Keratinocyte (primary cell): ENCODE results near the gene ZNF264. TPM values are rescaled to one million over a fixed set of nuclear protein-coding genes. Genes with fewer than 3 reads are reported as not detected.

Experiments used
- DNase-seq: peaks from one replicate; pipeline ENCODE4 v3.0.0-alpha.2; 2011; ENCODE audit warnings: low read depth, missing footprints, low spot score
- FAIRE-seq: peaks from 2 replicates; lab custom pipeline; 2011; peaks lifted over from hg19 to GRCh38; lab: Jason Lieb, UNC
- H2AFZ ChIP-seq: 2 replicates; pipeline ENCODE4 v1.6.0; 2012; ENCODE audit warnings: low read length, control low read depth, inconsistent platforms; ENCODE audit not compliant: control insufficient read depth
- H3K27ac ChIP-seq: 2 replicates; pipeline ENCODE4 v1.5.1; 2011; ENCODE audit warnings: low read length; ENCODE audit not compliant: control insufficient read depth, insufficient read depth
- H3K27me3 ChIP-seq: 3 replicates; pipeline ENCODE4 v1.6.0; 2011; ENCODE audit warnings: low read length; ENCODE audit not compliant: control insufficient read depth, insufficient read depth; ENCODE audit errors: extremely low read depth
- H3K36me3 ChIP-seq, 2 experiments: 2 replicates in 1 of 2; 3 replicates in 1 of 2; pipeline ENCODE4 v1.5.1; 2011; ENCODE audit warnings: low read length in 2 of 2, mild to moderate bottlenecking in 1 of 2; ENCODE audit not compliant: control insufficient read depth in 2 of 2, insufficient read depth in 2 of 2; ENCODE audit errors: extremely low read depth in 1 of 2
- H3K4me1 ChIP-seq: 3 replicates; pipeline ENCODE4 v1.5.1; 2011; ENCODE audit warnings: low read length; ENCODE audit not compliant: control insufficient read depth, insufficient read depth; ENCODE audit errors: extremely low read depth
- H3K4me2 ChIP-seq: 3 replicates; pipeline ENCODE4 v1.6.0; 2011; ENCODE audit warnings: low read depth, low read length; ENCODE audit not compliant: control insufficient read depth, insufficient read depth; ENCODE audit errors: extremely low read depth
- H3K4me3 ChIP-seq, 3 experiments: fragments of 200-600 bp in 1 of 3; sonication (generic) in 1 of 3; 2 replicates in 2 of 3; 3 replicates in 1 of 3; pipeline ENCODE4 v1.5.1; 2011 to 2016; ENCODE audit warnings: low read length in 3 of 3, mild to moderate bottlenecking in 3 of 3, control low read depth in 2 of 3, inconsistent platforms in 1 of 3, low read depth in 1 of 3, mixed read lengths in 1 of 3, mixed run types in 1 of 3, moderate library complexity in 1 of 3; ENCODE audit not compliant: control insufficient read depth in 2 of 3, insufficient read depth in 2 of 3; ENCODE audit errors: extremely low read depth in 1 of 3
- H3K79me2 ChIP-seq: 2 replicates; pipeline ENCODE4 v1.6.0; 2012; ENCODE audit warnings: low read length; ENCODE audit not compliant: control insufficient read depth, insufficient read depth
- H3K9ac ChIP-seq: 3 replicates; pipeline ENCODE4 v1.6.0; 2011; ENCODE audit warnings: low read length; ENCODE audit not compliant: control insufficient read depth, insufficient read depth; ENCODE audit errors: extremely low read depth
- H3K9me1 ChIP-seq: 3 replicates; pipeline ENCODE4 v1.6.0; 2011; ENCODE audit warnings: low read length; ENCODE audit not compliant: control insufficient read depth, insufficient read depth; ENCODE audit errors: extremely low read depth
- H3K9me3 ChIP-seq: 2 replicates; pipeline ENCODE4 v1.5.1; 2012; ENCODE audit warnings: low read depth, low read length; ENCODE audit not compliant: control insufficient read depth
- H4K20me1 ChIP-seq: 3 replicates; pipeline ENCODE4 v1.6.0; 2011; ENCODE audit warnings: low read length; ENCODE audit not compliant: control insufficient read depth, insufficient read depth; ENCODE audit errors: extremely low read depth
- CTCF ChIP-seq, 3 experiments: IDR thresholded peaks in 1 of 3; conservative IDR thresholded peaks in 1 of 3; optimal IDR thresholded peaks in 1 of 3; 2 replicates in 2 of 3; 3 replicates in 1 of 3; pipeline versions ENCODE3 to v1.5.1; 2011; ENCODE audit warnings: low read length in 3 of 3, mild to moderate bottlenecking in 3 of 3, moderate library complexity in 2 of 3, control low read depth in 1 of 3, inconsistent platforms in 1 of 3; ENCODE audit not compliant: insufficient read depth in 2 of 3; ENCODE audit errors: extremely low read depth in 1 of 3
- EZH2 ChIP-seq: IDR thresholded peaks from one replicate; pipeline ENCODE4 v1.6.1; 2012; ENCODE audit warnings: inconsistent platforms, mild to moderate bottlenecking, low read length, moderate library complexity
- dilution Hi-C: fragments of 300-500 bp; cut with MboI; formaldehyde crosslinking; loops from one replicate; pipeline ENCODE4 v1.7.0; 2020; ENCODE audit warnings: low sequenced_read_pairs; ENCODE audit not compliant: extremely low pct_ligation_motif_present
- polyA plus RNA-seq, 5 experiments: library from polyadenylated mRNA; depleted of rRNA in 3 of 5; stranded (reverse) in 3 of 5; stranded (forward) in 1 of 5; unstranded in 1 of 5; fragments of >200 nt; gene quantifications; 1 replicate in 1 of 5; 2 replicates in 3 of 5; 3 replicates in 1 of 5; pipeline versions ENCODE4 v1.2.1 to v1.2.3, GENCODE V29; 2011 to 2012; ENCODE audit warnings: missing spikeins in 2 of 5, low read depth in 1 of 5, low replicate concordance in 1 of 5

The ZNF264 gene
- polyA plus RNA-seq, 1 donor (not counting 4 experiments of a cell fraction or from before 2014, with no cell fraction given) = 7.4 TPM

DNA sequence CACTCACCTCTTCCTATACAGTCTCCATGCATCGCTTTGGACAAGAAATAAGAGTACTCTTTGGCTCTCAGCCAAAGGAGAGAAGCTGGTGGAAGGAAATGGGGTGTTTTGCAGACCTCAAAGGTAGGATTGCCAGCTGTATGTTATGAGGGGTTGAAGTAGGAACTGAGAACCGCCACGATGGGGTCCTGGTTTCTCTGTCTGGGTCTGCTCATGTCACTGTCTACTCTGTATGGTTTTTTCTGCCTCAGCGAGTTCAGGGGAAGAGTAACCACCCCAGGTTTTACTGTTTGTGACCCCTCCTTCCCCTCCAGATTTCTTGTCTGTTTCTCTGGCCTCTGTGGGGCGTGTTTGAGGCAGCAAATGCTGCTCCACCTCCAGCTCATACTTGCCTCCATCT lies 53.2 kb downstream of the ZNF264 start:
- no peak overlapping the region for H3K4me2 ChIP-seq
- TF ChIP-seq CTCF (optimal IDR thresholded peaks at IDR 0.05 in 1 of 3, IDR thresholded peaks at IDR 0.05 in 1 of 3, conservative IDR thresholded peaks at IDR 0.05 in 1 of 3; ENCODE audit: extremely low read depth in 1 of 3, insufficient read depth in 2 of 3, low read length in 3 of 3) = no peak
- no peak for TF ChIP-seq EZH2
- H3K9me3 ChIP-seq = no peaks in the 10 kb centered on the region
- H3K4me1 ChIP-seq = peaks cover 10% of the 10 kb centered on the region
- no peaks in the 10 kb centered on the region for H3K27me3 ChIP-seq
- H3K36me3 ChIP-seq = peaks cover 19 to 22% of the 10 kb centered on the region in 2 experiments
- no peak overlapping the region for H2AFZ ChIP-seq
- FAIRE-seq = no peak
- no peaks in the 10 kb centered on the region for H4K20me1 ChIP-seq
- no peak overlapping the region for H3K27ac ChIP-seq
- dilution Hi-C loops = no loop called here
- H3K79me2 ChIP-seq = peaks cover 34% of the 10 kb centered on the region
- DNase-seq = no peak
- H3K9me1 ChIP-seq = no peaks in the 10 kb centered on the region
- no peak overlapping the region for H3K9ac ChIP-seq
- H3K4me3 ChIP-seq = no peak overlapping the region

DNA sequence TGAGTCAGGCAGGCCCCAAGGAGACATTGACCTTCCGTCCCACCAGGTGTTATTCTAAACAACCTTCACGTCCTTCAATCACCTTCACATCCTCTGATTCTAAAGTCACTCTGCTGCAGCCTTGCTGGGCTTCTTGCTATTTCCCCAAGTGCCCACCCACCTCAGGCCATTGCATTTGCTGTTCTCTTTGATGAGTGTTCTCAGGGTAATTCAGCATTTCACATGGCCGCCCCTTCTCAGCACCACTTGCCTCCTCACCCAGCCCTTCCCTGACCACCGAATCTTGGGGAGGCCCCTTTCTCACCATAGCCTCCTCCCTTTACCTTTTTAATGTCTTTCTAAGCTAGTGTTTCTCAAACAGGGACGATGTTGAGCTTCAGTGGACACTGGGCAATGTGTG lies 53.8 kb downstream of the ZNF264 start:
- peaks cover 19 to 22% of the 10 kb centered on the region in 2 experiments for H3K36me3 ChIP-seq
- H3K9me3 ChIP-seq = no peaks in the 10 kb centered on the region
- no peaks in the 10 kb centered on the region for H4K20me1 ChIP-seq
- H3K27me3 ChIP-seq = no peaks in the 10 kb centered on the region
- TF ChIP-seq EZH2 = no peak
- no peak for TF ChIP-seq CTCF (optimal IDR thresholded peaks at IDR 0.05 in 1 of 3, IDR thresholded peaks at IDR 0.05 in 1 of 3, conservative IDR thresholded peaks at IDR 0.05 in 1 of 3; ENCODE audit: extremely low read depth in 1 of 3, insufficient read depth in 2 of 3, low read length in 3 of 3)
- no peak overlapping the region for H2AFZ ChIP-seq
- no peak overlapping the region for H3K27ac ChIP-seq
- H3K4me3 ChIP-seq = no peak overlapping the region
- H3K9ac ChIP-seq = no peak overlapping the region
- H3K9me1 ChIP-seq = no peaks in the 10 kb centered on the region
- DNase-seq (no peak), FAIRE-seq (no peak)
- H3K4me2 ChIP-seq = no peak overlapping the region
- peaks cover 34% of the 10 kb centered on the region for H3K79me2 ChIP-seq
- dilution Hi-C loops = no loop called here
- H3K4me1 ChIP-seq = peaks cover 10% of the 10 kb centered on the region
